GM12873 (cell line): ENCODE measurements around the gene BABAM1.
A peak's percentile ranks its signal among the peaks of the same experiment; 100 is the strongest.

ENCODE experiments used
- CTCF ChIP-seq: IDR thresholded peaks from 2 replicates; pipeline ENCODE4 v1.5.1; 2012; ENCODE audit warnings: low read depth, mild to moderate bottlenecking, moderate library complexity, low read length, control low read depth; ENCODE audit not compliant: insufficient read depth; ENCODE audit errors: missing control alignments

Gene BABAM1

GRCh38 chr19:17303940-17304267 lies 36.7 kb downstream of the BABAM1 start:
- TF ChIP-seq CTCF = no peak

GRCh38 chr19:17304386-17305215 lies 37.4 kb downstream of the BABAM1 start:
- TF ChIP-seq CTCF = no peak

GRCh38 chr19:17305216-17305516 lies 37.9 kb downstream of the BABAM1 start:
- no peak for TF ChIP-seq CTCF

GRCh38 chr19:17305517-17306284 lies 38.5 kb downstream of the BABAM1 start, which contains the start of gene MRPL34:
Gene MRPL34 (plus strand): TSS chr19:17305872. CDS start chr19:17305893, 21 bp downstream.
- peak; percentile 77 for TF ChIP-seq CTCF

GRCh38 chr19:17306285-17306714 lies 39.1 kb downstream of the BABAM1 start:
- no peak for TF ChIP-seq CTCF

- no peak for TF ChIP-seq CTCF
Observed at GRCh38 chr19:17307876-17308377, 40.7 kb downstream of the BABAM1 start.

GRCh38 chr19:17309198-17309964 lies 42.1 kb downstream of the BABAM1 start, which contains the start of gene DDA1:
Gene DDA1 (plus strand): TSS chr19:17309563. CDS start chr19:17309655, 92 bp downstream.
- no peak for TF ChIP-seq CTCF
